RWPE2 (cell line): ENCODE results near the gene NUDCD3.

Source experiments
- ATAC-seq: fragments of 200-7000 bp; cut with Tn5 transposase; 3 replicates; pipeline ENCODE4 v1.9.1; 2021; ENCODE audit warnings: low read depth
- DNase-seq: peaks from one replicate; pipeline ENCODE4 v3.0.0-alpha.2; 2020; ENCODE audit warnings: low spot score
- H3K27ac ChIP-seq: fragments of 450-650 bp; 2 replicates; pipeline ENCODE4 v1.5.1; 2017; ENCODE audit warnings: mild to moderate bottlenecking; ENCODE audit not compliant: poor library complexity, severe bottlenecking
- H3K27me3 ChIP-seq: fragments of 250-450 bp; sonication (Bioruptor Pico); 2 replicates; pipeline ENCODE4 v1.5.1; 2021; ENCODE audit warnings: mild to moderate bottlenecking, moderate library complexity; ENCODE audit not compliant: insufficient read depth, poor library complexity, severe bottlenecking
- H3K36me3 ChIP-seq: fragments of 250-450 bp; sonication (Bioruptor Pico); 2 replicates; pipeline ENCODE4 v1.5.1; 2020; ENCODE audit warnings: low read depth, mild to moderate bottlenecking, moderate library complexity
- H3K4me1 ChIP-seq: fragments of 250-450 bp; sonication (Bioruptor Pico); 2 replicates; pipeline ENCODE4 v1.5.1; 2021; ENCODE audit warnings: mild to moderate bottlenecking, moderate library complexity; ENCODE audit not compliant: insufficient read depth, poor library complexity, severe bottlenecking
- H3K4me3 ChIP-seq: fragments of 250-450 bp; sonication (Bioruptor Pico); 2 replicates; pipeline ENCODE4 v1.5.1; 2021; ENCODE audit warnings: mild to moderate bottlenecking, moderate library complexity; ENCODE audit not compliant: severe bottlenecking
- H3K9me3 ChIP-seq: fragments of 250-450 bp; sonication (Bioruptor Pico); 2 replicates; pipeline ENCODE4 v1.5.1; 2021; ENCODE audit warnings: mild to moderate bottlenecking, moderate library complexity; ENCODE audit not compliant: severe bottlenecking
- CTCF ChIP-seq: fragments of 450-650 bp; IDR thresholded peaks from one replicate; pipeline ENCODE4 v1.5.1; 2017; ENCODE audit warnings: mild to moderate bottlenecking, moderate library complexity; ENCODE audit not compliant: poor library complexity, severe bottlenecking

NUDCD3 gene

GRCh38 chr7:44517175-44517574 is 26.7 kb upstream of the NUDCD3 start:
- no peaks in the 10 kb centered on the region for H3K27me3 ChIP-seq
- ATAC-seq (no peak), DNase-seq (no peak)
- H3K9me3 ChIP-seq: no peaks in the 10 kb centered on the region
- H3K4me1 ChIP-seq: no peaks in the 10 kb centered on the region
- H3K4me3 ChIP-seq: no peak overlapping the region
- H3K27ac ChIP-seq: no peak overlapping the region
- no peak for TF ChIP-seq CTCF
- no peaks in the 10 kb centered on the region for H3K36me3 ChIP-seq

GRCh38 chr7:44515590-44516268 is 25.3 kb upstream of the NUDCD3 start:
- ATAC-seq (peak; percentile 58), DNase-seq (no peak)
- no peaks in the 10 kb centered on the region for H3K9me3 ChIP-seq
- no peaks in the 10 kb centered on the region for H3K4me1 ChIP-seq
- H3K27ac ChIP-seq: no peak overlapping the region
- no peaks in the 10 kb centered on the region for H3K27me3 ChIP-seq
- no peak for TF ChIP-seq CTCF
- H3K4me3 ChIP-seq: no peak overlapping the region
- H3K36me3 ChIP-seq: no peaks in the 10 kb centered on the region

GRCh38 chr7:44512736-44513135 is 22.3 kb upstream of the NUDCD3 start:
- Histone ChIP-seq H3K27me3 (no peaks in the 10 kb centered on the region), H3K36me3 (no peaks in the 10 kb centered on the region), H3K4me3 (no peak overlapping the region), H3K9me3 (no peaks in the 10 kb centered on the region), H3K4me1 (no peaks in the 10 kb centered on the region), H3K27ac (no peak overlapping the region)
- ATAC-seq (no peak), DNase-seq (no peak)
- no peak for TF ChIP-seq CTCF

GRCh38 chr7:44511863-44512468 is 21.5 kb upstream of the NUDCD3 start:
- Histone ChIP-seq H3K27ac (no peak overlapping the region), H3K4me1 (no peaks in the 10 kb centered on the region), H3K4me3 (no peak overlapping the region), H3K9me3 (no peaks in the 10 kb centered on the region), H3K27me3 (no peaks in the 10 kb centered on the region), H3K36me3 (no peaks in the 10 kb centered on the region)
- ATAC-seq (no peak), DNase-seq (no peak)
- no peak for TF ChIP-seq CTCF

- no peak for DNase-seq
- no peaks in the 10 kb centered on the region for H3K9me3 ChIP-seq
- ATAC-seq: no peak
- H3K27me3 ChIP-seq: no peaks in the 10 kb centered on the region
- H3K4me1 ChIP-seq: no peaks in the 10 kb centered on the region
- H3K27ac ChIP-seq: no peak overlapping the region
- H3K4me3 ChIP-seq: no peak overlapping the region
- TF ChIP-seq CTCF: no peak
- H3K36me3 ChIP-seq: no peaks in the 10 kb centered on the region
Observed at GRCh38 chr7:44511236-44511635, 20.8 kb upstream of the NUDCD3 start.
